Measurements from ENCODE around the gene TMEM61.

- TF ChIP-seq CTCF (IDR thresholded peaks at IDR 0.05) (no peak), POLR2A (IDR thresholded peaks at IDR 0.05) (no peak)
Measured at GRCh38 chr1:55038552-55038838, 58.1 kb downstream of the TMEM61 start.

All from lower leg skin (tissue), 3 donors.